Islet of Langerhans (tissue), 1 donor: ENCODE measurements around the gene CLDN19.
"Not testable (repeated sequence)": the region's sequence is repeated elsewhere in the genome, so short reads cannot be mapped to it uniquely, and the experiment has no call there.

Source experiments
- FAIRE-seq: peaks from one replicate; lab custom pipeline; 2011; peaks lifted over from hg19 to GRCh38; lab: Jason Lieb, UNC

CLDN19 gene

GRCh38 chr1:42758641-42759040 is 18.6 kb upstream of the CLDN19 start:
- FAIRE-seq = no peak

DNA sequence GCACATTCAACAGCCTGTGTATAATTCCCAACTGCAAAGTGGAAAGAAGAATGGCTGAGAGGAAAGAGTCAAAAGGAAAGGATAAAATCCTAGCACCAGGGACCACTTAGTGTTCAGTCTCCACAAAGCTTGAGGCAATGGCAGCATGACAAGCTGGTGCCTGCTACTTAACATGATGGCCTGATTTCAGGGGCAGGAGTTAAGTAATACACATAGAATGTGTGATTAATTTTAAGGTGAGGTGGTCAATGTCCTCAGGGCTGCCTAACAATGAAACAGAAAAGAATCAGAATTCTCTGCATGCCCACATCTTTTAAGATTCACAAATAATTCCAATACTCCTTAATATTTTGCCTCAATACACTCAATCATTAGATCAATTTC is 17.8 kb upstream of the CLDN19 start:
- FAIRE-seq = no peak

DNA sequence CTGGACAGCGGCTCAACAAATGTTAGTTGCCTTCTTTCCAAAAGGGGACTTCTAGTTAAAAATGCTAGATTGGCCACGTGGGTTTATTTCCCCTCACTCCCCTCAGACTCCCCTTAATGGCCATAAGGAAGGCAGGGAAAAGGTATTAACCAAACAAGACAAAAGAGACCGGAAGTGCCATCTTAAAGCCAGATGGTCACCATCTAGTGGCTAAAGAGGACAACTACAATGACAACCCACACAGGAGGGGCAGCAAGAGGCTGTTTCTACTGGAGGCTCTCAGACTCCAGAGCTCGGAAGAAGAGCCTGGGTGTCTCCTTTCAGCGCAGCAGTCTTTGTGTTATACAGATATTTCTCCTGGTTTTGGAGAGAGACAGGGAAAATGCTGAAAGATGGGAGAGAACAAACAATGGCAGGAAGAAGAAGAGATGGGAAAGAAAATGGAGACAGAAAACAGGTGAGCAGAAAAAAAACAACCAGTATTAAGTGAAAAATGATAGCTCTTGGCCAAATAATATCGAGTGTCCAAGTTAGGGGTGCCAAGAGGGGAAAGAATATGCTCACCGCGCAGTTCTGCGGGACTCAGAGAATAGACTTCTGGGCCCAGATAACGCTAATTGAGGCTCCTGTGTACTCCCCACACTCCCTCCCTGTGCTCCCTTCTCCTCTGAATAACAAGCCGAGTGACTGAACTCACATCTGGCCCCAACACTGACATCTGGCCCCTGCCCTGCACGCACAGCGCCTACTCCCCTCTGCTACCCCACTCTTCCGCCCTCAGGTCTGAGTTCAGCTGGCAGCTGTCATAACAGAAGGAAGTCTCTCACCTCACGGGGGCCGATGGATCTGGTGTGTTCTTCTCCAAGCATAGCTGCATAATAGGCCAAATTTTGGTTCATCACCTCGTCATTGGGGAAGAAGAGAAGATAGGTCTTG is 17.2 kb upstream of the CLDN19 start:
- FAIRE-seq = no peak

DNA sequence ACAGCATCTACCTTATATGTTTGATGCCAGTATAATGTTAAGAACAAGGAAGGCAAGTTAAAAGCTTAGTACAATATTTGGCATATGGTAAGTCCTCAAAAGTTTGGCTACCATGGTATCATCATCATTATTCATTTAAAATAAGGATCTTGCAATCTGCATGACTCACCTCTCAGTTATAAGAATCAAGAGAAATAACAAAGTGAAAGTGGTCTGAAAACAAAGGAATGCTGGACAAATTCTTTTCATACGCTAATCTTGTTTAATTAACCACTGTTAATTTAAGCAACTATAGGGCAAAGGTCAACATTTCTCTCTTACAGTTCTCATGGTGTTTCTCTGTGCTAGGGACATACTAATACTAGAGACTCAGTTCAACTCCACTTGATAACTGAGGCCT is 13.0 kb upstream of the CLDN19 start:
- FAIRE-seq = no peak

DNA sequence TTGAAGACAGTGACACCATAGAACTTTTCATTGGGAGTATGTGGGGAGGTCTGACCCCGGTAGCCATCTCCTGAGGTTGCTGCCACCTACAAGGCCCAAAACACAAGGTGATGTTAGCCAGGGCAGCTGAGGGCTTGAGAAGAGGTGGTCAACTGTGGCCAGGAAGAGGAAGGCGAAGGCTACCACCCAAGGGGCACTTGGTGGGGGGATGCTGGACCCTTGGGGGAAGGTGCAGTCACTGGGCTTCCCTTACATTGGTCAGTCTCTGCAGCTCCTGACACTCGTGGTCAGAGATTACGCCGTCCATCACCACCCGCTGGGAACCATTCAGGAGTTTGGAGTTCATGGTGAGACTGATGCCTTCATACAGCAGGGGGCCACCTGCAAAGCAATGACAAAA is 12.2 kb upstream of the CLDN19 start:
- FAIRE-seq = no peak

DNA sequence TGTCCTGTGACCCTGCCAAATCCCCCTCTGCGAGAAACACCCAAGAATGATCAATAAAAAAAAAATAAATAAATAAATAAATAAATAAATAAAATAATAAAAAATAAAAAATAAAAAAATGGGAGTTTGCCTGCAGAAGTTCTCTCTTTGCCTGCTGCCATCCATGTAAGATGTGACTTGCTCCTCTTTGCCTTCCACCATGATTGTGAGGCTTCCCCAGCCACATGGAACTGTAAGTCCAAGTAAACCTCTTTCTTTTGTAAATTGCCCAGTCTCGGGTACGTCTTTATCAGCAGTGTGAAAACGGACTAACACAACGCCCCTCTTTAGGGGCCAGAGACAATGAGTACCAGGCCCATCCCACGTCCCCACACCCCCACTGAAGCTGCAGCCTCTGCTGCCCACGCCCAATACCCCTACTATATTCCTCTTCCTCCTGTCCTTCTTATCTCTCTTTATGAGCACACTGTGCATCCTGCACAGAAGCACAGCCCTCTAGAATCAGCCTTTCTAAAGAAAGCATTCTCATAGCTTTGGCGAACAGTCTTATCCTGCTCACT is 11.6 kb upstream of the CLDN19 start:
- FAIRE-seq = not testable (repeated sequence)

DNA sequence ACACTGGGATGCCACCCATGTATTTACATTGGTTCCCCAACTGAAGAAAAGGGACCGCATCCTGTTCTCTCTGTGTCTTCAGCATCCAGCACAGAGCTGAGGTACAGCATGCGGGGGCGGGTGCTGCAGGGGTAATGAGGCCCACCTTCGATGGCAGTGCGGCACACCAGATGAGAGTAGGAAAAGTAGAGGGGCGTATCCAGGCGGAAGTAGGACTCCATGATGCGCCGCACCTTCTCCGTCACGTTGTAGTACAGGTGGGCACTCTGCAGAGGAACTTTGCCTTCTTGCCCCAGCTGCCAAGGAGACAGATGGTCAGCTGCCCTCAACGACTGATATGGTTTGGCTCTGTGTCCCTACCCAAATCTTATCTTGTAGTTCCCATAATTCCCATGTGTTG is 10.0 kb upstream of the CLDN19 start:
- FAIRE-seq = no peak

- no peak for FAIRE-seq
These were observed 8.7 kb upstream of the CLDN19 start for GRCh38 chr1:42748461-42749410.

DNA sequence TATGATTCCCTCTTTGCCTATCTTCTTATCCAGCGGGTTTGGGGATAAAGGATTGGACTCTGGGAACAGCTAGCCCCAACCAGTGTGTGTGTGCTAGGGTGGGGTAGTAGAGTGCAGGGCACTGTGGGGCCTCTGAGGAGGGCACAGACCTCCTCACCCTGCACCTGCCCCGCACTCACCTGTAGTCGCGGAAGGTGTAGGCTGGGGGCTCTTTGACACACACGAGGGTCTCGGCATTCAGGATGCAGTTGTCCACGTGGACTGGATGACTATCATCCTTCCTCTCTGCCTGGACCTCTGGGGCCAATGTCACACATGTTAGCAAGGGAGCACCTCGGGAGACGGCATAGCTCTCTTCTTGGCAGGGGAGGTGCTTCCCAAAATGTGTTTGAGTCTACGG is 8.0 kb upstream of the CLDN19 start:
- FAIRE-seq = no peak

DNA sequence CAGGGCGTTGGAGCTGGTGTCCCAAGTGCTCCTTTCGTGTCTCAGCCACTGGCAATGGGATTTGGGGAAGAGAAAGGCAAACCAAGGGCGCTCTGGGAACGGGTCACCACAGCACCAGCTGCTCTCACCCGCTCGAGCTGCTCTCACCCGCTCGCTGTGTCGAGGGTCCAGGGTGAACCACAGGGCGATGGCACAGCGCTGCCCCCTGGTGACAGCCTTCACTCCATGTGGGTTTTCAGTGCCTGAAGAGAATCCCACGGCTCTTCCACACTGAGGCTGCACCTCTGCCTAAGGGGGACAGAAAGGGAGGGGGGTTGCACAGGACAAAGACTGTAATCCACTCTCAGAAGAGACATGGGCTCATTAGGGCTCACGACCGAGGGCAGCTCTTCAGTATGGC is 7.1 kb upstream of the CLDN19 start:
- FAIRE-seq = no peak

DNA sequence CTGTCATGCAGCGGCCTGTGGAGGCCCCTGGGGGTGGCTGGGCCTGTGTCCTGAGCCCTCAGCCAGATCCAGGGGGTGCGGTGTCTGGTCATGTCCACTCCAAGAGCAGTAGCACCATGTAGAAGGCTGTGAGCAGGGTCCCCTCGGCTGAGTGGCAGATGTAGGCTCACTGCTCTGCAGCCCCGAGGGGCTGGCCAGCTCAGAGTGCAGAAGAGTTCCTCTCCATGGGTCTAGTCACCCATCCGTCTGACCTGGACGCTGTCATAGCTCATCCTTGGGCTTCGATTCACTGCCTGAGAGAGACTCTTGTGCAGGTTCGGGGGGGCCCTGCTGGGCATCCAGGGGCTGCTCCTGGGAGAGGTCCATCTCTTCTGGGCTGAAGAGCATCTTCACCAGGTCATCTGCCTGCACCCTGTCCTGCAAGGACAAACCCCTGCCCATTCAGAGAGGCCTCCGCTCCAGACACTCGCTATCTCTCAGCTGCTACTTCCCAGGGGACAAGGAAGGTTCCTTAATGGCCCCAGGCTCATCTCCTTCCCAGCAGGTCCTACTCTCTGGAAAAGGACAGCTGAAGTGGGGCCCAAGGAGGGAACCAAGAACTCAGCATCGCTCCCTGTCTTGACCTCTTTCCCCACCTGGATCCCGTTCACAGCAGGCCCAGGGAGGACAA is 6.5 kb upstream of the CLDN19 start:
- FAIRE-seq = no peak

DNA sequence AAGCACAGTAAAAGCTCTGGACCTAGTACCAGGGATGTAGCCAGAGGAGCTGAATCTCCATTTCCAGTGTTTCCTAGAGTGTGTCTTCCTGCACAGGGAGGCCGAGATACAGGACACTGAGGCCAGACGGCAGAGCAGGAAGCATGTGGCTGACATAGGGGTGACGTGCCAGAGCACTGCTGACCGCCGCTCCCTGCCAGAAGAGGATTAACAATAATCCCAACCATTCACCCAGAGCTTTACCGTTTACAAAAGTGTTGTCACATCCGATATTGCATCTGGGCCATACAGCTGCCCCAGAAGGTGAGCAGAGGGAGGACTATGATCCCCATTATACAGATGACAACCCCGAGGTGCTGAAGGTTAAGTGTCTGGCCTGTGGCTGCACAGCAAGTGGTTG is 5.8 kb upstream of the CLDN19 start:
- no peak for FAIRE-seq

GRCh38 chr1:42744148-42744413 is 4.0 kb upstream of the CLDN19 start:
- no peak for FAIRE-seq

GRCh38 chr1:42743317-42744147 is 3.5 kb upstream of the CLDN19 start:
- FAIRE-seq = no peak

- no peak for FAIRE-seq
These were observed 2.7 kb upstream of the CLDN19 start for GRCh38 chr1:42742617-42743316.

- no peak for FAIRE-seq
These were observed 2.1 kb upstream of the CLDN19 start for GRCh38 chr1:42742141-42742540.

- no peak for FAIRE-seq
These were observed 1.7 kb upstream of the CLDN19 start for GRCh38 chr1:42741706-42742105.

DNA sequence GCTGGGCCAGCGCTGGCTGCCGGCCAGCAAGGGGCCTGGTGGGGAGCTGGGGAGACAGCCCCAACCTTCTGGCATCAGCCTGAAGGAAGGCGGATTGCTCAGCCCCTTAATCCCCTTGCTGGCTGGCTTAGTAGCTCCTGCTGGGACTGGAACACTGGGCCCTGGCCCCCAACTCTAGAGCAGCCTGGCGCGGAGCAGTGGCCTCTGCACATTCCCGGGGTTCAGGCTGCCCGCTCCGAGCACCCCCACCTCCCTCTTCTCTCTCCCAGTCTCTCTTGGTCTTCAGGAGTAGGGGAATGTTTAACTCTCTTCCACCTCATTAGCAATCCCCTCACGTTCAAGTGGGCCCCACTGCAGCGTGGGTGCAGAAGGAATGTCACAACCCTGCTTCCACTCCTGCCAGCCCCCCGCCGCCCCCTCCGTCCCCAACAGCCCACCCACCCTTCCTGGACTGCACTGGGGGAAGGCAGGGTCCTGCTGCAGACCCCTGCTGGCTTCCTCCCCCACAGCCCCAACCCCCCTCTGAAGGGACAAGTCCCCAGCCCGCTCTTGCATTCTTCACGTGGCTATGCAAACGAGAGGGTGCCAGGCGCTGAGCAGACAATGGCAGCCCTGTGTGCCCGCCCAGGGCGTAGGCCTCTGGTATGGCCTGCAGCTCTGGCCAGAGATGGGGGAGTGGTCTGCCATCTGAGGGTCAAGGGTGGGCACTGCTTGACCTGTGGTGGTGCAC is 980 bp upstream of the CLDN19 start:
- no peak for FAIRE-seq

- FAIRE-seq = no peak
These were observed 1.3 kb downstream of the CLDN19 start for GRCh38 chr1:42738678-42739226.
